GM12878 (cell line): ENCODE measurements around the gene ACCSL. TPM values are rescaled to one million over a fixed set of nuclear protein-coding genes. Genes with fewer than 3 reads are reported as not detected.

ENCODE experiments used
- ATAC-seq: fragments of 200-7000 bp; cut with Tn5 transposase; 3 replicates; pipeline ENCODE4 v1.9.1; 2020; ENCODE audit warnings: mild to moderate bottlenecking, moderate library complexity
- BruUV-seq: library from RNA; stranded (reverse); fragments of 400-500 nt; replicated peaks from 2 replicates; lab custom pipeline; 2021; lab: Mats Ljungman, UMichigan
- CTCF ChIA-PET: fragments of 300-600 bp; sonication (Branson Sonifier 250); formaldehyde crosslinking; extraction: SDS; loops from one replicate; lab custom pipeline; 2021; ENCODE audit warnings: inconsistent platforms; lab: Yijun Ruan, JAX
- POLR2A ChIA-PET: fragments of 350-600 bp; formaldehyde crosslinking; extraction: SDS; loops from one replicate; lab custom pipeline; 2021; ENCODE audit warnings: inconsistent platforms; lab: Charles Lee
- RAD21 ChIA-PET: fragments of 300-600 bp; sonication (Branson Sonifier 250); formaldehyde crosslinking; loops from one replicate; lab custom pipeline; 2023; ENCODE audit warnings: antibody characterized with exemption; ENCODE audit not compliant: unreplicated experiment; lab: Charles Lee
- SMC1A ChIA-PET: fragments of 300-600 bp; sonication (Branson Sonifier 250); formaldehyde crosslinking; loops from one replicate; lab custom pipeline; 2023; ENCODE audit not compliant: unreplicated experiment, uncharacterized antibody; lab: Charles Lee
- DNase-seq: peaks from one replicate; pipeline ENCODE4 v3.0.0-alpha.2; 2011; ENCODE audit warnings: low read depth, low spot score
- FAIRE-seq: peaks from 3 replicates; lab custom pipeline; 2011; peaks lifted over from hg19 to GRCh38; lab: Jason Lieb, UNC
- H2AFZ ChIP-seq: 2 replicates; pipeline ENCODE4 v1.6.0; 2011; ENCODE audit warnings: low read depth, low read length, control low read depth; ENCODE audit not compliant: control insufficient read depth
- H3K27ac ChIP-seq: 2 replicates; pipeline ENCODE4 v1.5.1; 2011; ENCODE audit warnings: control low read depth; ENCODE audit not compliant: control insufficient read depth, insufficient read depth
- H3K27me3 ChIP-seq, 2 experiments: replicated peaks in 1 of 2; 2 replicates each; pipeline versions ENCODE4 v1.6.0 to v1.6.1; 2011; ENCODE audit warnings: low read length in 1 of 2; ENCODE audit not compliant: control insufficient read depth in 2 of 2, insufficient read depth in 2 of 2
- H3K36me3 ChIP-seq, 2 experiments: 2 replicates each; pipeline ENCODE4 v1.5.1; 2011; ENCODE audit warnings: low read length in 1 of 2; ENCODE audit not compliant: control insufficient read depth in 2 of 2, insufficient read depth in 2 of 2
- H3K4me1 ChIP-seq: 2 replicates; pipeline ENCODE4 v1.6.1; 2011; ENCODE audit warnings: mild to moderate bottlenecking, low read length, moderate library complexity, mixed read lengths; ENCODE audit not compliant: control insufficient read depth, insufficient read depth
- H3K4me2 ChIP-seq: 2 replicates; pipeline ENCODE4 v1.6.0; 2011; ENCODE audit warnings: control low read depth; ENCODE audit not compliant: control insufficient read depth, insufficient read depth
- H3K4me3 ChIP-seq: fragments of 200-600 bp; sonication (generic); 2 replicates; pipeline ENCODE4 v1.5.1; 2016
- H3K79me2 ChIP-seq: 2 replicates; pipeline ENCODE4 v1.6.0; 2011; ENCODE audit warnings: low read length; ENCODE audit not compliant: control insufficient read depth, insufficient read depth
- H3K9ac ChIP-seq: 2 replicates; pipeline ENCODE4 v1.8.0; 2011; ENCODE audit warnings: low read length, control low read depth, mixed read lengths; ENCODE audit not compliant: control insufficient read depth, insufficient read depth
- H3K9me3 ChIP-seq: replicated peaks from 3 replicates; pipeline ENCODE4 v1.5.1; 2011; ENCODE audit warnings: mild to moderate bottlenecking, low read length; ENCODE audit not compliant: control insufficient read depth, insufficient read depth
- H4K20me1 ChIP-seq: 2 replicates; pipeline ENCODE4 v1.6.0; 2011; ENCODE audit not compliant: control insufficient read depth, insufficient read depth
- BRCA1 ChIP-seq: IDR thresholded peaks from 2 replicates; pipeline ENCODE4 v1.6.1; 2011; ENCODE audit warnings: low read depth, low read length, improper control_type of control experiment
- CBX5 ChIP-seq: sonication (generic); IDR thresholded peaks from 2 replicates; pipeline ENCODE4 v1.6.1; 2016; ENCODE audit warnings: low read depth, moderate library complexity, mild to moderate bottlenecking, inconsistent platforms
- ESRRA ChIP-seq: IDR thresholded peaks from 2 replicates; pipeline ENCODE4 v1.6.1; 2012; ENCODE audit warnings: mild to moderate bottlenecking, low read length, improper control_type of control experiment
- ETV6 ChIP-seq, 2 experiments: fragments of 450-650 bp in 1 of 2; IDR thresholded peaks in 1 of 2; conservative IDR thresholded peaks in 1 of 2; 2 replicates each; pipeline ENCODE4 v1.6.1; 2014; ENCODE audit warnings: antibody characterized with exemption in 1 of 2, borderline replicate concordance in 1 of 2, low read depth in 1 of 2, mild to moderate bottlenecking in 1 of 2, moderate library complexity in 1 of 2
- GABPA ChIP-seq: IDR thresholded peaks from 2 replicates; pipeline ENCODE4 v1.6.1; 2014; ENCODE audit warnings: antibody characterized with exemption, low read depth, mild to moderate bottlenecking, inconsistent platforms
- IKZF2 ChIP-seq, 2 experiments: fragments of 450-650 bp; IDR thresholded peaks; 2 replicates each; pipeline ENCODE4 v1.6.1; 2017; ENCODE audit warnings: mild to moderate bottlenecking in 2 of 2, moderate library complexity in 2 of 2
- IRF3 ChIP-seq: fragments of 450-650 bp; IDR thresholded peaks from 2 replicates; pipeline ENCODE4 v1.6.1; 2014; ENCODE audit warnings: mild to moderate bottlenecking
- JUNB ChIP-seq: IDR thresholded peaks from 2 replicates; pipeline ENCODE4 v1.6.1; 2016; ENCODE audit warnings: antibody characterized with exemption, mild to moderate bottlenecking
- NFXL1 ChIP-seq: fragments of 450-650 bp; IDR thresholded peaks from 2 replicates; pipeline ENCODE4 v1.6.1; 2017; ENCODE audit warnings: antibody characterized with exemption, mild to moderate bottlenecking, borderline replicate concordance
- NRF1 ChIP-seq: conservative IDR thresholded peaks from 2 replicates; pipeline ENCODE4 v1.6.1; 2011; ENCODE audit warnings: mild to moderate bottlenecking, low read depth, low read length, improper control_type of control experiment
- RUNX3 ChIP-seq: IDR thresholded peaks from 2 replicates; pipeline ENCODE4 v1.6.1; 2012; ENCODE audit warnings: low read length, inconsistent platforms
- SP1 ChIP-seq: IDR thresholded peaks from one replicate; pipeline ENCODE4 v1.6.1; 2011; ENCODE audit warnings: low read depth, low read length
- STAT3 ChIP-seq: IDR thresholded peaks from 2 replicates; pipeline ENCODE4 v1.6.1; 2011; ENCODE audit warnings: low read depth, low read length, improper control_type of control experiment
- TCF3 ChIP-seq: IDR thresholded peaks from 2 replicates; pipeline ENCODE4 v1.6.1; 2012; ENCODE audit warnings: low read depth, mild to moderate bottlenecking, low read length, borderline replicate concordance; ENCODE audit not compliant: insufficient read depth
- YY1 ChIP-seq: IDR thresholded peaks from 2 replicates; pipeline ENCODE4 v1.6.1; 2011; ENCODE audit warnings: low read depth, mild to moderate bottlenecking, low read length
- ZNF622 ChIP-seq: fragments of 450-650 bp; IDR thresholded peaks from 2 replicates; pipeline ENCODE4 v1.6.1; 2017; ENCODE audit warnings: mild to moderate bottlenecking, inconsistent platforms
- WGBS: methylation state at CpG from one replicate; pipeline ENCODE4 v1.1.6; 2016; ENCODE audit warnings: low lambda C conversion rate; ENCODE audit not compliant: insufficient replicate concordance, insufficient coverage; ENCODE audit errors: missing lambda C conversion rate; 5-methylcytosine and 5-hydroxymethylcytosine counted together
- in situ Hi-C: fragments of 300-500 bp; cut with MboI; formaldehyde crosslinking; loops from 9 replicates; pipeline ENCODE4 v1.14.3; 2018; ENCODE audit warnings: mixed read lengths
- intact Hi-C: fragments of 100-400 bp; cut with micrococcal nuclease; formaldehyde crosslinking; loops from one replicate; pipeline ENCODE4 v1.14.2; 2022; ENCODE audit not compliant: unreplicated experiment
- polyA plus RNA-seq, 11 experiments: library from polyadenylated mRNA; depleted of rRNA in 4 of 11; unstranded in 6 of 11; stranded (reverse) in 5 of 11; fragments of >200 nt; fragmentation: Nextera tagmentation in 4 of 11; fragmentation: Illumina TruSeq in 1 of 11; extraction: Ambion mirVana in 4 of 11; extraction: Trizol in 1 of 11; gene quantifications; 1 replicate in 1 of 11; 2 replicates in 10 of 11; pipeline versions ENCODE4 v1.2.1 to v1.2.3, GENCODE V29; 2011 to 2016; ENCODE audit warnings: inconsistent platforms in 2 of 11, missing spikeins in 2 of 11, low read depth in 1 of 11
- total RNA-seq, 4 experiments: library from RNA; depleted of rRNA in 3 of 4; stranded (reverse); fragments of >200 nt in 3 of 4; fragmentation: Illumina TruSeq in 1 of 4; extraction: Trizol in 1 of 4; gene quantifications; 2 replicates each; pipeline versions ENCODE4 v1.2.1 to v1.2.3, GENCODE V29; 2013 to 2021
- TF ChIP-seq, protein P1 (sequence below): fragments of 450-650 bp; IDR thresholded peaks from 2 replicates; pipeline ENCODE4 v1.6.1; 2017; ENCODE audit warnings: mild to moderate bottlenecking, moderate library complexity
- TF ChIP-seq, protein P2 (sequence below): fragments of 450-650 bp; IDR thresholded peaks from 2 replicates; pipeline ENCODE4 v1.6.1; 2016; ENCODE audit warnings: mild to moderate bottlenecking
- TF ChIP-seq, protein P3 (sequence below): fragments of 150-350 bp; IDR thresholded peaks from 2 replicates; pipeline ENCODE4 v1.6.1; 2014; ENCODE audit warnings: mild to moderate bottlenecking, low read depth, low read length

Gene ACCSL
- total and polyA plus RNA-seq, 10 of the 15 experiments (the other 5 are each of a cell fraction or from before 2014, with no cell fraction given), result 0.15 TPM; not detected in 9

DNA sequence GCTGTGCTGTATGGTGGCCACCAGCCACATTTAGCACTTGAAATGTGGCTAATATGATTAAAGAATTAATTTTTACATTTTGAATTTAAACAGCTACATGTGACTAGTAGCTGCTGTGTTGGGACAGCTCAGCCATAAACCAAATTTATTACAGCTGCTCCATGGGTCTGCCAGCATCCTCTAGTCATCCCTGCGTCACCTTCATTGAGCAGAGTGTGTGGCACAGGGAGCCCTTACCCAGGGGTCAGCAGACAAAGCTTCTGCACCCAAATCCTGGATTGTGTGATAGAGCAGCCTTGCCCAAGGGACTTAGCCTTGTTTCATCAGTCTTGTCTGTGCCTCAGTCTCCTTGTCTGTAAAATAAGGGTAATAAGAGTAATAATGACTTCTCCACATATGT lies 19.4 kb upstream of the ACCSL start:
- Histone ChIP-seq H3K4me3 (no peak overlapping the region), H3K9ac (no peak overlapping the region), H2AFZ (no peak overlapping the region), H3K4me1 (no peaks in the 10 kb centered on the region), H3K4me2 (no peak overlapping the region), H3K79me2 (no peaks in the 10 kb centered on the region), H4K20me1 (no peaks in the 10 kb centered on the region), H3K9me3 (peaks cover 2% of the 10 kb centered on the region; the same call in 2 of the 3 replicates), H3K27ac (no peak overlapping the region), H3K36me3 (no peaks in the 10 kb centered on the region), H3K27me3 (peaks cover 0 to 3% of the 10 kb centered on the region in 2 experiments; a peak in 1 of 4 replicates)
- DNase-seq (no peak), FAIRE-seq (no peak), ATAC-seq (no peak)
- ChIA-PET RAD21 (no interaction called here), SMC1A (no interaction called here), POLR2A (no interaction called here), CTCF (no interaction called here)
- in situ Hi-C loops (no loop called here), intact Hi-C loops (no loop called here)
- TF ChIP-seq BRCA1, result no peak
- TF ChIP-seq ZNF622, result no peak
- no peak for TF ChIP-seq NFXL1
- TF ChIP-seq RUNX3, result no peak
- TF ChIP-seq SP1, result no peak
- no peak for TF ChIP-seq CBX5
- TF ChIP-seq IKZF2 (IDR thresholded peaks at IDR 0.05), result no peak
- no peak for TF ChIP-seq ETV6 (conservative IDR thresholded peaks at IDR 0.05 in 1 of 2, IDR thresholded peaks at IDR 0.05 in 1 of 2; ENCODE audit: borderline replicate concordance in 1 of 2, low read depth in 1 of 2)
- no peak for TF ChIP-seq STAT3
- TF ChIP-seq, protein P1, sequence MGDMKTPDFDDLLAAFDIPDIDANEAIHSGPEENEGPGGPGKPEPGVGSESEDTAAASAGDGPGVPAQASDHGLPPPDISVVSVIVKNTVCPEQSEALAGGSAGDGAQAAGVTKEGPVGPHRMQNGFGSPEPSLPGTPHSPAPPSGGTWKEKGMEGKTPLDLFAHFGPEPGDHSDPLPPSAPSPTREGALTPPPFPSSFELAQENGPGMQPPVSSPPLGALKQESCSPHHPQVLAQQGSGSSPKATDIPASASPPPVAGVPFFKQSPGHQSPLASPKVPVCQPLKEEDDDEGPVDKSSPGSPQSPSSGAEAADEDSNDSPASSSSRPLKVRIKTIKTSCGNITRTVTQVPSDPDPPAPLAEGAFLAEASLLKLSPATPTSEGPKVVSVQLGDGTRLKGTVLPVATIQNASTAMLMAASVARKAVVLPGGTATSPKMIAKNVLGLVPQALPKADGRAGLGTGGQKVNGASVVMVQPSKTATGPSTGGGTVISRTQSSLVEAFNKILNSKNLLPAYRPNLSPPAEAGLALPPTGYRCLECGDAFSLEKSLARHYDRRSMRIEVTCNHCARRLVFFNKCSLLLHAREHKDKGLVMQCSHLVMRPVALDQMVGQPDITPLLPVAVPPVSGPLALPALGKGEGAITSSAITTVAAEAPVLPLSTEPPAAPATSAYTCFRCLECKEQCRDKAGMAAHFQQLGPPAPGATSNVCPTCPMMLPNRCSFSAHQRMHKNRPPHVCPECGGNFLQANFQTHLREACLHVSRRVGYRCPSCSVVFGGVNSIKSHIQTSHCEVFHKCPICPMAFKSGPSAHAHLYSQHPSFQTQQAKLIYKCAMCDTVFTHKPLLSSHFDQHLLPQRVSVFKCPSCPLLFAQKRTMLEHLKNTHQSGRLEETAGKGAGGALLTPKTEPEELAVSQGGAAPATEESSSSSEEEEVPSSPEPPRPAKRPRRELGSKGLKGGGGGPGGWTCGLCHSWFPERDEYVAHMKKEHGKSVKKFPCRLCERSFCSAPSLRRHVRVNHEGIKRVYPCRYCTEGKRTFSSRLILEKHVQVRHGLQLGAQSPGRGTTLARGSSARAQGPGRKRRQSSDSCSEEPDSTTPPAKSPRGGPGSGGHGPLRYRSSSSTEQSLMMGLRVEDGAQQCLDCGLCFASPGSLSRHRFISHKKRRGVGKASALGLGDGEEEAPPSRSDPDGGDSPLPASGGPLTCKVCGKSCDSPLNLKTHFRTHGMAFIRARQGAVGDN, result no peak
- no peak for TF ChIP-seq TCF3
- TF ChIP-seq, protein P2, sequence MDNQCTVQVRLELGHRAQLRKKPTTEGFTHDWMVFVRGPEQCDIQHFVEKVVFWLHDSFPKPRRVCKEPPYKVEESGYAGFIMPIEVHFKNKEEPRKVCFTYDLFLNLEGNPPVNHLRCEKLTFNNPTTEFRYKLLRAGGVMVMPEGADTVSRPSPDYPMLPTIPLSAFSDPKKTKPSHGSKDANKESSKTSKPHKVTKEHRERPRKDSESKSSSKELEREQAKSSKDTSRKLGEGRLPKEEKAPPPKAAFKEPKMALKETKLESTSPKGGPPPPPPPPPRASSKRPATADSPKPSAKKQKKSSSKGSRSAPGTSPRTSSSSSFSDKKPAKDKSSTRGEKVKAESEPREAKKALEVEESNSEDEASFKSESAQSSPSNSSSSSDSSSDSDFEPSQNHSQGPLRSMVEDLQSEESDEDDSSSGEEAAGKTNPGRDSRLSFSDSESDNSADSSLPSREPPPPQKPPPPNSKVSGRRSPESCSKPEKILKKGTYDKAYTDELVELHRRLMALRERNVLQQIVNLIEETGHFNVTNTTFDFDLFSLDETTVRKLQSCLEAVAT, result no peak
- TF ChIP-seq GABPA, result no peak
- no peak for TF ChIP-seq JUNB
- no peak for TF ChIP-seq ESRRA
- no peak for TF ChIP-seq IRF3
- no peak for TF ChIP-seq YY1
- no peak for TF ChIP-seq NRF1
- TF ChIP-seq, protein P3, sequence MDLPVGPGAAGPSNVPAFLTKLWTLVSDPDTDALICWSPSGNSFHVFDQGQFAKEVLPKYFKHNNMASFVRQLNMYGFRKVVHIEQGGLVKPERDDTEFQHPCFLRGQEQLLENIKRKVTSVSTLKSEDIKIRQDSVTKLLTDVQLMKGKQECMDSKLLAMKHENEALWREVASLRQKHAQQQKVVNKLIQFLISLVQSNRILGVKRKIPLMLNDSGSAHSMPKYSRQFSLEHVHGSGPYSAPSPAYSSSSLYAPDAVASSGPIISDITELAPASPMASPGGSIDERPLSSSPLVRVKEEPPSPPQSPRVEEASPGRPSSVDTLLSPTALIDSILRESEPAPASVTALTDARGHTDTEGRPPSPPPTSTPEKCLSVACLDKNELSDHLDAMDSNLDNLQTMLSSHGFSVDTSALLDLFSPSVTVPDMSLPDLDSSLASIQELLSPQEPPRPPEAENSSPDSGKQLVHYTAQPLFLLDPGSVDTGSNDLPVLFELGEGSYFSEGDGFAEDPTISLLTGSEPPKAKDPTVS, result no peak
- no TSS peak for BruUV-seq
- WGBS, result 88% methylated on average over 1 of the region's 1 CpG
